Panc1 (cell line): ENCODE data around the gene ARHGAP25. TPM values are rescaled to one million over a fixed set of nuclear protein-coding genes. Genes with fewer than 3 reads are reported as not detected.

Source experiments
- ATAC-seq: fragments of 200-7000 bp; cut with Tn5 transposase; 2 replicates; pipeline ENCODE4 v1.9.1; 2020; ENCODE audit warnings: mild to moderate bottlenecking, moderate library complexity
- BruUV-seq: library from RNA; stranded (reverse); fragments of 400-500 nt; replicated peaks from 2 replicates; lab custom pipeline; 2021; lab: Mats Ljungman, UMichigan
- CTCF ChIA-PET: fragments of 300-600 bp; sonication (Branson Sonifier 250); formaldehyde crosslinking; loops from one replicate; lab custom pipeline; 2022; ENCODE audit warnings: antibody characterized with exemption; lab: Charles Lee
- POLR2A ChIA-PET: fragments of 300-600 bp; sonication (Branson Sonifier 250); formaldehyde crosslinking; loops from one replicate; lab custom pipeline; 2022; ENCODE audit warnings: antibody characterized with exemption; lab: Charles Lee
- DNase-seq: peaks from one replicate; pipeline ENCODE4 v3.0.0-alpha.2; 2010; ENCODE audit warnings: low read depth, low spot score
- H3K27ac ChIP-seq: 2 replicates; pipeline ENCODE4 v1.5.1; 2011; ENCODE audit warnings: mild to moderate bottlenecking, low read length, inconsistent platforms
- H3K27me3 ChIP-seq: fragments of 200-500 bp; sonication (Bioruptor generic); 2 replicates; pipeline ENCODE4 v1.6.0; 2014; ENCODE audit warnings: low read length, inconsistent platforms; ENCODE audit not compliant: control insufficient read depth, insufficient read depth
- H3K36me3 ChIP-seq: fragments of 200-500 bp; sonication (Bioruptor generic); 2 replicates; pipeline ENCODE4 v1.5.1; 2014; ENCODE audit warnings: inconsistent platforms, mild to moderate bottlenecking, low read length, moderate library complexity; ENCODE audit not compliant: control insufficient read depth, insufficient read depth
- H3K4me1 ChIP-seq: 2 replicates; pipeline ENCODE4 v1.5.1; 2011; ENCODE audit warnings: inconsistent platforms, mild to moderate bottlenecking, low read length, moderate library complexity; ENCODE audit not compliant: control insufficient read depth, insufficient read depth
- H3K4me3 ChIP-seq, 2 experiments: 2 replicates each; pipeline ENCODE4 v1.5.1; 2011 to 2012; ENCODE audit warnings: low read depth in 2 of 2, low read length in 2 of 2, mild to moderate bottlenecking in 2 of 2, inconsistent platforms in 1 of 2, moderate library complexity in 1 of 2
- H3K9me3 ChIP-seq: fragments of 200-500 bp; sonication (Bioruptor generic); 2 replicates; pipeline ENCODE4 v1.5.1; 2014; ENCODE audit warnings: low read depth, mild to moderate bottlenecking, inconsistent platforms, low read length, moderate library complexity; ENCODE audit not compliant: control insufficient read depth, insufficient read depth
- CTCF ChIP-seq: fragments of 450-650 bp; IDR thresholded peaks from 2 replicates; pipeline ENCODE4 v1.5.1; 2017; ENCODE audit warnings: mild to moderate bottlenecking
- POLR2AphosphoS5 ChIP-seq: IDR thresholded peaks from 2 replicates; pipeline ENCODE4 v1.6.1; 2012; ENCODE audit warnings: mild to moderate bottlenecking, low read depth, low read length, moderate library complexity
- REST ChIP-seq, 2 experiments: IDR thresholded peaks; 2 replicates each; pipeline ENCODE4 v1.6.1; 2011 to 2012; ENCODE audit warnings: low read depth in 2 of 2, control low read depth in 1 of 2, low read length in 1 of 2, mild to moderate bottlenecking in 1 of 2, moderate library complexity in 1 of 2; ENCODE audit not compliant: insufficient read depth in 1 of 2
- SIN3A ChIP-seq: IDR thresholded peaks from 2 replicates; pipeline ENCODE4 v1.6.1; 2012; ENCODE audit warnings: low read depth, mild to moderate bottlenecking, low read length, moderate library complexity, borderline replicate concordance; ENCODE audit not compliant: insufficient read depth
- TCF7L2 ChIP-seq: IDR thresholded peaks from 2 replicates; pipeline ENCODE4 v1.6.1; 2011; ENCODE audit warnings: mild to moderate bottlenecking, low read depth, low read length, inconsistent platforms
- in situ Hi-C: cut with HindIII; loops from 2 replicates; pipeline ENCODE4 v1.10.0; 2016; ENCODE audit warnings: low sequenced_read_pairs, low pct_unique_long_range_greater_than_20kb
- intact Hi-C: fragments of 100-400 bp; cut with micrococcal nuclease; formaldehyde crosslinking; loops from one replicate; pipeline ENCODE4 v1.10.0; 2022; ENCODE audit not compliant: unreplicated experiment
- total RNA-seq: library from RNA; stranded (reverse); gene quantifications from one replicate; pipeline ENCODE4 v1.2.1, GENCODE V29; 2021; ENCODE audit not compliant: unreplicated experiment

ARHGAP25 gene
- total RNA-seq, 1 experiment from 2014 or later: 0.49 TPM

GRCh38 chr2:68746408-68746807 is 11.8 kb downstream of the ARHGAP25 start:
- no peaks in the 10 kb centered on the region for H3K27me3 ChIP-seq
- no peaks in the 10 kb centered on the region for H3K36me3 ChIP-seq
- H3K4me1 ChIP-seq: no peaks in the 10 kb centered on the region
- TF ChIP-seq SIN3A: no peak
- no peak for TF ChIP-seq POLR2AphosphoS5
- TF ChIP-seq TCF7L2: no peak
- TF ChIP-seq REST (IDR thresholded peaks at IDR 0.05; ENCODE audit: insufficient read depth in 1 of 2, low read depth in 2 of 2, low read length in 1 of 2): no peak
- TF ChIP-seq CTCF: no peak
- intact Hi-C loops (no loop called here), in situ Hi-C loops (no loop called here)
- BruUV-seq: no TSS peak
- no peak overlapping the region for H3K27ac ChIP-seq
- H3K4me3 ChIP-seq: no peak overlapping the region
- H3K9me3 ChIP-seq: no peaks in the 10 kb centered on the region
- ChIA-PET POLR2A (interaction anchor here (0.6 kb wide), 1 partner anchor 29 kb away, joined by 3 read pairs; no protein-coding TSS in a partner anchor), CTCF (no interaction called here)
- ATAC-seq: no peak
- DNase-seq: no peak

GRCh38 chr2:68747413-68747812 is 12.8 kb downstream of the ARHGAP25 start:
- Histone ChIP-seq H3K36me3 (no peaks in the 10 kb centered on the region), H3K9me3 (no peaks in the 10 kb centered on the region), H3K27me3 (no peaks in the 10 kb centered on the region), H3K4me1 (no peaks in the 10 kb centered on the region), H3K27ac (no peak overlapping the region), H3K4me3 (no peak overlapping the region)
- POLR2A ChIA-PET: no interaction called here
- BruUV-seq: no TSS peak
- CTCF ChIA-PET: no interaction called here
- intact Hi-C loops: no loop called here
- in situ Hi-C loops: no loop called here
- DNase-seq (no peak), ATAC-seq (no peak)
- no peak for TF ChIP-seq SIN3A
- no peak for TF ChIP-seq POLR2AphosphoS5
- TF ChIP-seq CTCF: no peak
- no peak for TF ChIP-seq REST (IDR thresholded peaks at IDR 0.05; ENCODE audit: insufficient read depth in 1 of 2, low read depth in 2 of 2, low read length in 1 of 2)
- no peak for TF ChIP-seq TCF7L2
